ENCODE measurements around the gene INSC. TPM values are rescaled to one million over a fixed set of nuclear protein-coding genes. Genes with fewer than 3 reads are reported as not detected.

Gene INSC
- total and polyA plus RNA-seq, 2 of the 8 experiments (the other 6 are each of a cell fraction or from before 2014, with no cell fraction given): 0.58 to 0.59 TPM

DNA sequence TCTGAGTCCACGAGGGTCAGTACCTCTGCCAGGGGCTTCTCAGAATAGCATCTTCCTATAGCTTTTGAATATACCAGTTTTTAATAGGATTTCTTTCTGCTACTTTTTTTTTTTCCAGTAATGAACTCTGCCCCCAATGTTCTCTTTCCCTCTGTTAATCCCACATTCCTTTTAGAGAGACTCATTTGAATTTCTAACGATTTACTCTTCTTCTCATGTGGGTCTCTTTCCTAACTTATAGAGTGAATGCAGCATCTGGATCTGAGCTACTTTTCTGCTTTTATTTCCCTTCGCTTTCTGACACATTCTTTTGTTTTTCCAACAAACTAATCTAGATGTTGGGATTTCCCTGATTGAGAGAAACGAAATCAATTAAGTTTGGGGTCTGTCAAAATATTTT lies 71.4 kb downstream of the INSC start:
- Histone ChIP-seq H3K4me2 (ENCODE audit: insufficient read depth in 1 of 2, low read depth in 2 of 2, low read length in 2 of 2) (no peak overlapping the region), H3K9ac (replicated peaks in 1 of 4; ENCODE audit: extremely low read depth in 1 of 4, low read depth in 3 of 4, low read length in 3 of 4) (no peak overlapping the region), H3K27me3 (replicated peaks in 1 of 4; ENCODE audit: control insufficient read depth in 3 of 4, extremely low read depth in 1 of 4, insufficient read depth in 3 of 4, low read length in 3 of 4) (no peaks in the 10 kb centered on the region), H3K23me2 (ENCODE audit: low read depth, low read length) (no peaks in the 10 kb centered on the region), H3K14ac (ENCODE audit: insufficient read length) (no peak overlapping the region), H3K4me3 (ENCODE audit: extremely low read depth in 1 of 4, insufficient read depth in 2 of 4, low read depth in 3 of 4, low read length in 4 of 4) (no peak overlapping the region), H2BK12ac (ENCODE audit: low read depth, low read length) (no peak overlapping the region), H2BK20ac (ENCODE audit: low read length) (no peak overlapping the region), H3K9me3 (ENCODE audit: insufficient read depth in 2 of 2, low read depth in 1 of 2, low read length in 1 of 2) (no peaks in the 10 kb centered on the region), H3K4ac (replicated peaks; ENCODE audit: insufficient read length, low read depth, low read length) (no peak overlapping the region), H2BK15ac (ENCODE audit: low read length) (no peak overlapping the region), H4K5ac (ENCODE audit: insufficient read length, low read depth, low read length) (no peak overlapping the region), H4K91ac (replicated peaks; ENCODE audit: insufficient read length, low read length) (no peak overlapping the region), H2BK5ac (ENCODE audit: low read depth, low read length) (no peak overlapping the region), H2AK5ac (ENCODE audit: low read depth, low read length) (no peak overlapping the region), H3K27ac (ENCODE audit: low read depth, low read length) (no peak overlapping the region), H2BK120ac (replicated peaks; ENCODE audit: low read depth, low read length) (no peak overlapping the region), H2AFZ (ENCODE audit: low read length) (no peak overlapping the region), H3K18ac (ENCODE audit: extremely low read depth, low read length) (no peak overlapping the region), H3K4me1 (replicated peaks in 1 of 4; ENCODE audit: control insufficient read depth in 3 of 4, insufficient read depth in 4 of 4, low read length in 3 of 4) (0 out of 7 replicates have a peak, but pooled peaks cover 0 to 2% (median 0%) of the 10 kb centered on the region in 4 experiments), H3K79me1 (ENCODE audit: low read depth, low read length) (no peaks in the 10 kb centered on the region), H3K79me2 (ENCODE audit: control insufficient read depth in 1 of 2, insufficient read depth in 2 of 2, low read length in 2 of 2) (no peaks in the 10 kb centered on the region), H4K20me1 (replicated peaks in 1 of 2; ENCODE audit: control insufficient read depth in 1 of 2, insufficient read depth in 2 of 2, low read length in 2 of 2) (no peaks in the 10 kb centered on the region), H3K36me3 (ENCODE audit: control insufficient read depth in 2 of 4, insufficient read depth in 4 of 4, low read length in 3 of 4) (no peaks in the 10 kb centered on the region), H3K56ac (replicated peaks; ENCODE audit: insufficient read length, low read depth, low read length) (no peak overlapping the region), H3K23ac (ENCODE audit: insufficient read length) (no peak overlapping the region), H4K8ac (ENCODE audit: extremely low read depth, insufficient read depth, low read length) (no peak overlapping the region)
- WGBS, 2 experiments (ENCODE audit: extremely low coverage in 1 of 2, insufficient coverage in 1 of 2, insufficient read length in 1 of 2, insufficient replicate concordance in 2 of 2, low coverage in 1 of 2, low lambda C conversion rate in 2 of 2, missing lambda C conversion rate in 1 of 2): 77% methylated on average over 4 of the region's 4 CpGs; no CpG with 5 or more reads in 1 of the 2 experiments
- FAIRE-seq (no peak), DNase-seq (ENCODE audit: low read depth in 1 of 2, low spot score in 2 of 2) (no peak)
- no peak for TF ChIP-seq FOSL1 (IDR thresholded peaks at IDR 0.05; ENCODE audit: insufficient read depth, low read depth, low read length)
- TF ChIP-seq, protein P1, sequence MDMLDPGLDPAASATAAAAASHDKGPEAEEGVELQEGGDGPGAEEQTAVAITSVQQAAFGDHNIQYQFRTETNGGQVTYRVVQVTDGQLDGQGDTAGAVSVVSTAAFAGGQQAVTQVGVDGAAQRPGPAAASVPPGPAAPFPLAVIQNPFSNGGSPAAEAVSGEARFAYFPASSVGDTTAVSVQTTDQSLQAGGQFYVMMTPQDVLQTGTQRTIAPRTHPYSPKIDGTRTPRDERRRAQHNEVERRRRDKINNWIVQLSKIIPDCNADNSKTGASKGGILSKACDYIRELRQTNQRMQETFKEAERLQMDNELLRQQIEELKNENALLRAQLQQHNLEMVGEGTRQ (IDR thresholded peaks at IDR 0.05; ENCODE audit: low read length): no peak
- TF ChIP-seq KDM5A (IDR thresholded peaks at IDR 0.05; ENCODE audit: low read length): no peak
- TF ChIP-seq BACH1 (IDR thresholded peaks at IDR 0.05; ENCODE audit: low read length): no peak
- no peak for TF ChIP-seq YY1 (IDR thresholded peaks at IDR 0.05; ENCODE audit: low read depth, low read length)
- TF ChIP-seq SRF (IDR thresholded peaks at IDR 0.05; ENCODE audit: low read depth, low read length): no peak
- no peak for TF ChIP-seq CTBP2 (IDR thresholded peaks at IDR 0.05; ENCODE audit: borderline replicate concordance, insufficient read depth, insufficient read length, low read length)
- no peak for TF ChIP-seq RFX5 (IDR thresholded peaks at IDR 0.05; ENCODE audit: borderline replicate concordance, low read depth, low read length)
- TF ChIP-seq TBP (IDR thresholded peaks at IDR 0.05; ENCODE audit: low read depth, low read length): no peak
- no peak for TF ChIP-seq POU5F1 (IDR thresholded peaks at IDR 0.05; ENCODE audit: low read depth, low read length)
- TF ChIP-seq CREB1 (IDR thresholded peaks at IDR 0.05): no peak
- no peak for TF ChIP-seq SP2 (IDR thresholded peaks at IDR 0.05; ENCODE audit: low read length)
- TF ChIP-seq ATF3 (IDR thresholded peaks at IDR 0.05; ENCODE audit: insufficient read depth, low read depth, low read length): no peak
- CTCF ChIA-PET (ENCODE audit: partially characterized antibody): interaction anchor here (0.9 to 1.7 kb wide), 4 partner anchors 10 to 26 kb away, joined by 3 read pairs; no protein-coding TSS in a partner anchor
- POLR2A ChIA-PET (ENCODE audit: partially characterized antibody): no interaction called here
